GM03348 (cell line): ENCODE data around the gene GNB1.
"Not testable (repeated sequence)": the region's sequence is repeated elsewhere in the genome, so short reads cannot be mapped to it uniquely, and the experiment has no call there.

Source experiments
- DNase-seq: peaks from one replicate; pipeline ENCODE4 v3.0.0; 2012; ENCODE audit warnings: low spot score

Gene GNB1

DNA sequence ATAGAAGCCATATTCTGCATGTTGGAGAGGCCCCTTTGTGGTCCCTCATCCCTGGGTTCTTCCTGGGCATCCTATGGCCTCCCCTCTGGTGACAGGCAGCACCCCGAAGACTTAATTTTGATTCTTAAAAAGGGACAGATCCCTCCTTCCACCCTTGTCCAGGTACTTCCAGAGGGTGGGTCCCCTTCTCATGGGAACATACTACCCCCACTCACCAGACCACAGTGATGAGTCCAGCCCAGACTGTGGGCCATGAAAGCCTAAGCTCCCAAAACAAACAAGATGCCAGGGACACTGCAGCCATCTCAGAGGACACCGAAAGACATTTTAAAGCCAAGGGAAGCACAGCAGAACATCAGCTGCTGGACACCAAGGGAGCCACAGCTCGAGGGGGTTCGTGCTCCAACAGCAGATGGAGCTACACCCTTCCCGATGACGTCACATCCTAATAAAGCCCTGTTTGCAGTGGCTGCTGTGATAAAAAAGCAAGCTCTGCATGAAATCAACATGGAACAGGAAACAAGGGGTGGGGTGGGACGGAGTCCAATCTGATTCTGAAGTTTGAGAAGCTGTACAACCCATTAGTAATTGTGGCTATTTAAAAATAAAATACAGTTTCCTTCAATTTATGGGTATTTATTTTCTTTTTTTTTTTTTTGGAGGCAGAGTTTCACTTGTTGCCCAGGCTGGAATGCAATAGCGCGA lies 32.4 kb downstream of the GNB1 start:
- DNase-seq, result peak; percentile 87

DNA sequence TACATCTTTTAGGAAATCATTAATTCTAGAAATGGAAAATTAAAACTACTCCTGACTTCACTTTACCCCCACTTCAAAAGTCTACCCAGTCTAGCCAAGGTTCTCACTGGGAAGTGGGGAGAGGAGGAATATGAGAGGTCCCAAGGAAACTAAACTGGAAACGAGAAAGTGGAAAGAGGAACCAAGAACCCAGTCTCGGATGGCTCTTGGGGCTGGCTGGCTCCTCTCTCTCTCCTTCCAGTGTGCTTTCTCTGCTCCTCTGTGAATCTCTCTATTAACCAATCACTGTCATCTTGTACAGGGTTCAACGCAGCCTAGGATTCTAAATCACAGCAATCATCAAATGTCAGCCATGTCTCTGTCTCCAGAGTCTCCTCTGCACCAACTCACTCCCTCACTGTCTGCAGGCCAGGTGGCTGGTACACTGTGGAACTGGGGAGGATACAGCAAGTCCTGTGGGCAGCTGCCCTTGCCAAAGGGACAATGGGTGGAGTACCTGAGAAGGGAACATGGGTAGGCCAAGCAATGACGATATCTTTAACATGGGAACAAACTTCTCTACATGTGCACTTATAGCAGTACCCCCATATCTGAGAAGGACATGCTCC lies 33.7 kb downstream of the GNB1 start:
- no peak for DNase-seq

DNA sequence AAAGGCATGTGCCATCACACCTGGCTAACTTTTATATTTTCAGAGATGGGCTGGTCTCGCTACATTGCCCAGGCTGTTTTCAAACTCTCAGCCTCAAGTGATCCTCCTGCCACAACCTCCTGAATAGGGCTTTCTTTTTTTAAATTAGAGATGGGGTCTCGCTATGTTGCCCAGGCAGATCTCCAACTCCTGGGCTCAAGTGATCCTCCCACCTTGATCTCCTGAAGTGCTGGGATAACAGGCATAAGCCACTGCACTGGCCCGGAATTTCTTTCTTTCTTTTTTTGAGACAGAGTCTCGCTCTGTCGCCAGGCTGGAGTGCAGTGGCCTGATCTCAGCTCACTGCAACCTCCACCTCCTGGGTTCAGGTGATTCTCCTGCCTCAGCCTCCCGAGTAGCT lies 34.7 kb downstream of the GNB1 start:
- DNase-seq, result not testable (repeated sequence)

DNA sequence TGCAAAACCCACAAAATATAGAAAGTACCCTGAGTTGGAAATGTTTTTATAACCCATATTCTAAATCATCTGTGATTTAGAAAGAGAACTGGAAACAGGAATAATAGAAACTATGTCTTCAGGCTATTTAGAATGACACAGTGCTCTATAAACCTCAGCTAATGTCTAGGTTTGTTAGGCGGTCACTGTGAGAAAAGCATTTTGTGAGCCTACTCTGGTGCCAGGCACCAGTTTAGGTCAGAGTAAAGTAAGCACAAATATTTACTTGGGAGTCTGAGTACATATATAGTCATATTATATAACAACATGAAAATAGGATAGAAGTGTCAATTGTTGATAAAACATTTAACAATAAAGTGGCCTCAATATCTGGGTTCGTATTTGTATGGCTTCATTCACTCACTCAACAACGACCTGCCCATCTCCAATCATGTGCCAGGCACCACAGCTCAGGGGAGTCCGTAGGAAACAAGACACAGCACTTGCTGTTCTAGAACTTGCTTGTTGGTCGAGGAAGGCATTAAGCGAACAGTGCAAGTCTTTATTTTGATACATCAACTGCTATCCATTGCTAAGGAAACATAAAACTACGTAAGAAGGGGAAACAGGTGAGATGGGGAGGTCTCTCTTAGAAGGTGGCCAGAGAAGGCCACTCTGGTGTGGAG lies 37.2 kb downstream of the GNB1 start:
- DNase-seq, result no peak

DNA sequence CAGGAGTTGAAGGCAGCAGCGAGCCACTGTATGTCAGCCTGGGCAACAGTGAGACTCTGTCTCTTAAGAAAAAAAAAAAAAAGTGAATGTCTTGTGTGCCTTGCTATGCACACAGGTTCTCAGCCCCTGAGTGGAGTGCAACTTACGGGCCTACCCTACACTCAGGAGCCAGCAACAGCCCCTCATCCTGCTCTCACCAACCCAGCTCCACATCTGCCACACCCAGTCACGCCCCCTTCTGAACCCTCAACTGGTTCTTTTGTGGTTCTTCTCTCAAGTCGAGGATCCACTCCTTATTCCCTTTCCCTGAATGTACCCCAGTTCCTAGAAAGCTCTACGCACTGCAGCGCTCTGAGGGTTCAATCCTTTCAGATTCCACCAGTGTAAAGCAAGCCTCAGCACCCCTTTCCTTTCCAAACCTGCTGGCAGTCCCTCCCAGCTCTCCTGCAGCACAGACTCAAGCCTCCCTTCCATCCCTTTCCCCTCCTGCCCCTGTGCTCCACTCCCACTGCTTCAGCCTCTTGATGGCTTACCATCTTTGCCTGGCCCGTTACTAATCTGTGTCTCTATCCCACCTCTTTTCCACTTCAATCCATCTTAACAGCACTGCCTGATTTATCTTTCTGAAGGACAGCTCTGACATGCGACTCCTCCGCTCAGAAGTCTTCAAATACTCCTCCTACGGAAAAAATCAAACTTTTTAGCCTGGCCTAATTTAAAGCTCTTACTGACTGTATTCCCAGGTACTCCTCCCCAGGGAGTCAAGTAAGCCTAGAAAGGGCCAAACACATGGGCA lies 38.1 kb downstream of the GNB1 start:
- DNase-seq, result no peak

DNA sequence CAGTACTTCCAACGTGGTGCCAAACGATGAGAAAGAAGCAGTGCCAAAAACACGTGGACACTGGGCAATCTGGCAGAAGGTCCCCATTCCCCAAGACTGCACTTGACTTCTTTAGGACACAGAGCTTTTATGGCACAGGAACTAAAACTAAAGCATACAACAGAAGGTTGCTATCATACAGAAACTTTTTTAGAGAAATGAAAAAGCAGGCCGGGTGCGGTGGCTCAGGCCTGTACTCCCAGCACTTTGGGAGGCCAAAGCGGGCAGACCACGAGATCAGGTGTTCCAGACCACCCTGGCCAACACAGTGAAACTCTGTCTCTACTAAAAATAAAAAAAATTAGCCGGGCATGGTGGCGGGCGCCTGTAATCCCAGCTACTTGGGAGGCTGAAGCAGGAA lies 43.0 kb downstream of the GNB1 start:
- no peak for DNase-seq

DNA sequence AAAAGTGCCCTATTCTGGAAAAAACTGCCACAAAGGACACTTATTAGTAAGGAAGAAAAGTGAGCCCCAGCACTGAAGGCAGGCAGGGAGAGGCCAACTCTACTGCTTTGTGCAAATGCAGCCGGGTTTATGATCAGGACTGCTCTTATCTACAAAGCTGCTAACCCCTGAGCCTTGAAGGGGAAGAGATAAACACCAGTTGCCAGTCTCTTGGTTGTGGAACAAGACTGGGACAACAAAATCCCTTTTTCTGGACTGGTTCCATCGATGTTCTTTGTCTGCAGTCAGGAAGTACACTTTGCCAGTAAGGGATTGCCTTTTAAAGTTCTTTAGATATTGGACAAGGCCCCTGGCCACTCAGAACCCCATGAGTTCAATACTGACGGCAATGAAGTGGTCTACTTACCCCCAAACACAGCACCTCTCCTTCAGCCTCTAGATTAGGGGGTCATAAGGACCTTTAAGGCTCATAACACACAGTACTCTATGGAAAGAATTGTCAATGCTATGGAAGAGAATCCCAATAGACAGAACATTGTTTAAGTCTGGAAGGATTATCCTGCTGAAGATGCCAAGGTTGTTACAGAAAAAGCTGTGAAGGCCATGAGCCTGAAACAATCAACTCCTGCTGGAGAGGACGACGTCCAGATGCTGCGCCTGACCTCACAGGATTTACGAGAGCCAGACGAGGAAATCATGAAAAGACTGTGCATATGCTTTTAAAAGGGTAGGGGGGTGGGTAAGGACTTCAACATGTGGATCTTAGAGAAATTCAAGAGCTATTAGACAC lies 43.6 kb downstream of the GNB1 start:
- DNase-seq, result no peak

DNA sequence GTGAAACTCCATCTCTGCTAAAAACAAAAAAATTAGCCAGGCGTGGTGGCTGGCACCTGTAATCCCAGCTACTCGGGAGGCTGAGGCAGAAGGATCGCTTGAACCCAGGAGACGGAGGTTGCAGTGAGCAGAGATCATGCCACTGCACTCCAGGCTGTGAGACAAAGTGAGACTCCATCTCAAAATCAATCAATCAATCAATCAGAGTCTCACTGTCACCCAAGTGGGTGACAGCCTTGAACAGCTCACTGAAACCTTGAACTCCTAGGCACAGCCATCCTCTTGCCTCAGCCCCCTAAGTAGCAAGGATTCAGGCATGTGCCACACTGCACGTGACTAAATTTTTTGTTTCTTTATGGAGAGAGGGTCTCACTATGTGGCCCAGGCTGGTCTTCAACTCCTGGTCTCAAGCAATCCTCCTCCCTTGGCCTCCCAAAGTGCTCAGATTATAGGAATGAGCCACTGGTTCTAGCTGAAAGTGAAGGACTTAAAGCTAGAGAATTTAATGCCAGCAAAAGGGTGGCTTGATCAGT lies 44.4 kb downstream of the GNB1 start:
- DNase-seq, result no peak

DNA sequence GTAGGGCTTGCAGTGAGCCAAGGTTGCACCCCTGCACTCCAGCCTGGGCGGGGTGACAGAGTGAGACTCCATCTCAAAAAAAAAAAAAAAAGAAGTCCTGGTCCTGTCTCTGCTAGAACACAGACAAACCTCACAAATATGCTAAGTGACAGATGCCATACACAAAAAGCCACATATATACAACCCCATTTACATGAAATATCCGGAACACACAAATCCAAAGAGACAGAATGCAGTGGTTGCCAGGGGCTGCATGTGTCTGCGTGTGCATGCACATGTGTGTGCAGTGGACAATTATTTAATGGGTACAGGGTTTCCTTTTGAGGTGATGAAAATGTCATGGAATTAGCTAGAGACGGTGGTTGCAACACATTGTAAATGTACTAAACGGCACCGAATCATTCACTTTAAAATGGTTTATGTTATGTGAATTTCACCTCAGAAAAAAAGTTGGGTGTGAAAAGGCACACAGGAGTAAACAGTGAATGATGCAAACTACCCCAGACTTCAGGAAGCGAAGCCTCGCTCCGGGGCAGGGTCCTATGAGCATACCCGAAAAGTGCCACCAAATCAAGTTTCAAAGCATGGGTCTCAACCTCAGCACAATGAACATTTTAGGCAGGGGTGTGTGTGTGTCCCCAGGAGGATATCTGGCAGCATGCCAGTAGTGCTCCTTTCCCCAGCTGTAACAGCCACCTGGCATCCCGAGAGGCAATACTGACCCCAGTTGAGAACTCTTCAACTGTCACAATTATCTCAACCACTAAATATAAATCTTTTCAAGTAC lies 48.3 kb downstream of the GNB1 start:
- no peak for DNase-seq

DNA sequence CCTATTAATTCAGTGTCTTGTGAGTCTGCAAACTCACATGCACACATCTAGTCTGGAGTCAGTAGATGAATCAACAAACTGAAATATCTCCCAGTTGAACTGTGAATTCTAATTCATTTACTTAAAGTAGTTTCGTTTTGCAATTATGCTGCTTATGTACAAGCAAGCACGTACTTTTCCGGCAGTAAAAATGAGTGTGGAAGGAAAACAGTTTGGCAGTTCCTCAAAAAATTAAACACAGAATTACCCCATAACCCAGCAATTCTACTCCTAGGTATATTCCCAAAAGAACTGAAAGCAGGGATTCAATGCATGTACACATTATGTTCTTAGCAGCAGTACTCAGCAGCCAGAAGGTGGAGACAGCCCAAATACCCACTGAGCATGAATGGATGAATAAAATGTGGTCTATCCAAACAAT lies 49.3 kb downstream of the GNB1 start:
- peak; percentile 33 for DNase-seq

DNA sequence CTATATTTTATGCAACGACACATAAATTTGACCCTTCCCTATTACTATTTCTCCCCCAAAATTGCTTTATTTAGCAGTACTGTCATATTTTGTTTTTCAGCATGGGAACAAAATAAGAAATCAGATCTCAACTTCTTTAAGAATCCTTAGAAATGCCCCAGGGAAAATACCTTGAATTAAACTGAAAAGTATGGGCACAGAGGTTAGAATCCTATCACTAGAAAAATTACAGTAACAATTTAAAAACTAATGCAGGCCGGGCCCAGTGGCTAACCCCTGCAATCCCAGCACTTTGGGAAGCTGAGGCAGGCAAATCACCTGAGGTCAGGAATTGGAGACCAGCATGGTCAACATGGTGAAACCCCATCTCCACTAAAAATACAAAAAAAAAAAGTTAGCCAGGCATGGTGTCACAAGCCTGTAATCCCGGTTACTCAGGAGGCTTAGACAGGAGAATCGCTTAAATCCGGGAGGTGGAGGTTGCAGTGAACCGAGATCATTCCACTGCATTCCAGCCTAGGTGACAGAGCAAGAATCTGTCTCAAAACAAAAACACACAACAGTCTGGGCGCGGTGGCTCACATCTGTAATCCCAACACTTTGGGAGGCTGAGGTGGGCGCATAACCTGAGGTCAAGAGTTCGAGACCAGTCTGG lies 51.4 kb downstream of the GNB1 start:
- DNase-seq, result no peak

DNA sequence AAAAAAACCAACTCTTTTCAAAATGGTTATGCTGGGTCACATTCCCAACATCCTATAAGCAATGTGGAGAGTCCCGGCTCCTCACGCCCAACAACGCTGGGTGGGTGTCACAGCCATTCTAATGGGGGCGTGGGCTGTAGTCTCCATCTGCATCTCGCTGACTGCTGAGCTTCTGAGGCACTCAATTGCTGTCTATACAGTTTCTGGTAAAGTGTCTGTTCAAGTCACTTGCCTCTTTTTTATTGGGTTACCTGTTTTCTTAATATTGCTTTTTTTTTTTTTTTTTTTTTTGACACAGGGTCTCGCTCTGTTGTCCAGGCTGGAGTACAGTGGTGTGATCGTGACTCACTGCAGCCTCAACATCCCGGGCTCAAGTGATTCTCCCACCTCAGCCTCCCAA lies 54.8 kb downstream of the GNB1 start:
- no peak for DNase-seq

DNA sequence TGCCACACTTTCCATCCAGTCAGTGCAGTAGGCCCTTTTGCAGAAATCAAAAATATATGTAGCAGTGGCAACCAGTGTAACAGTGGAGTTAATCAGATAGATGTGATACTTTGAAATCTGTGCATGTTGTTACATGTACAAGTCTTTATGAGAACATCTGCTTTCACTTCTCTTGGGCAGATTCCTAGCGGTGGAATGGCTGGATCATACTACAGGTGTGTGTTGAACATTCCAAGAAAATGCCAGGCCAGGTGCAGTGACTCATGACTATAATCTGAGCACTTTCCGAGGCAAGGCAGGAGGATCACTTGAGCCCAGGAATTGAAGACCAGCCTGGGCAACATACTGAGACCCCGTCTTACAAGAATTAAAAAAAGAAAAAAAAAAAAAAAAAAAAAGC lies 55.3 kb downstream of the GNB1 start:
- DNase-seq, result no peak

DNA sequence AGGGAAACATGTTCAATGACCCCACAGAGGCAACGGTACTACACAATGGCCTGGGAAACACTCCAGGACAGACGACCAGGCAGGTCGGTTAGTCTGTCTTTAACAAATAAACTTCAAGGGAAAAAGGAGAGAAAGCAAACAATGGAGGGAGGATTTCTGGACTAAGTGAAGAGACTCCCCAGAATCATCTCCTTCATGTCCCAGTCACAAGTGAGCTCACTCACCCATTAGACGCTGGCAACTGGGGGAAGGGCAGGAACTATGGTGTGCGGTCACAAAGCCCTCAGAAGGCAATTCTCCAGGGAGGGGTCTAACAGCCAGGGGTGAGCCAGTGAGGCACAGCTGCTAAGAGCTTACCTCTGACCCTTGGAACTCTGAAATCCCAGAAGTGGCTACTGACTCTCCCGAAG lies 57.0 kb downstream of the GNB1 start:
- DNase-seq, result no peak

DNA sequence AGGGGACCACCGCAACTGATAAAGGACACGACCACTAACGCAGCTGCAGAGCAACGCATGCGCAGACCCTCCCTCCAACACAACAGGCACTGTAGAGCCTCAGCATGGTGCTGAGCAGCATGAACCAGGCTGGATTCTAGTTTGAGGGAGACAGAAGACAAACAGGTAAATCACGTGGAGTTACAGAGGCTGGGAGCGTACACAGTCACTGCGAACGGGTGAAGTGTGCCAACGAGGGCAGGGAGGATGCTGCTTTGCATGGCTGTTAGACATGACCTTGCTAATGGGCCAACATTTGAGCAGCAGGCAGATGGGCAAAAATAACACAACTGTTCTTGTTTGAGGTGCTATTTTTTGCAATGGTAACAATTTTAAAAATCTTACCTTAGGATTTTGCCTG lies 57.4 kb downstream of the GNB1 start:
- no peak for DNase-seq

DNA sequence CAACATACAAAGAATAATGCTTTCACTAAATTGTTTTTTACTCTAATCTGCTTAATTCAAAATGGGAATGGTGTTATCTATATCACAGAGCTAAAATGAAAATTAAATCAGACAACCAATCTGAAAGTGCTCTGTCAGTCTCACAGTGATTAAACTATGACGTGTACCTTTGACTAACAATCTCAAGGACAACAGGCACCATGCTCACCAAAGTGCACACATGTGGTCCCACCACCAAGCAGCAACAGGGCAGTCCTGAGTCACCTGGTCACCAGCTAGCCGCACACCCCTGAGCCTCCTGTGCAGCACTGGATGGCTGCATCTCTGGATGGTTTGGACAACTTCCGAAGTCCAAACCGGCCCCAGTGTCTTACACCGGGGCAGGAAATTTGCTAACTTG lies 58.1 kb downstream of the GNB1 start:
- no peak for DNase-seq

DNA sequence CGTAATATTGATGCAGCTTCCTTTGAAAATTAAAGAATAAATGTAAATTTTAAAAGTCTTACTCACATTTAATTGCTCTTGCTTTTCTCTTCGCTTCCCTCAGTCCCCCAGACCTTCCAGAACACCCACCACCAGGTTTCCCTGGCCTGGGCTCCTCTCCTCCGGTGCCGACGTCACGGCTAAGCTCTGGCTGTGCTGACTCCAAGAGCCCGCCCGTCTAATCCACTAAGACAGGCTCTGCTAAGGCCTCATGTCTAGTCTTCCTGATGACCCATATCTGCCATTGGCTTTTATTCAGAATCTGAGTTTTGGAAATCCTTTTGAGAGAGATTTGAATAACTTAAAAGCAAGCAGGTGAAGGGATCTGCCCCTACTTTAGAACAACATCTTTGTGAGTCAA lies 58.7 kb downstream of the GNB1 start:
- DNase-seq, result no peak

DNA sequence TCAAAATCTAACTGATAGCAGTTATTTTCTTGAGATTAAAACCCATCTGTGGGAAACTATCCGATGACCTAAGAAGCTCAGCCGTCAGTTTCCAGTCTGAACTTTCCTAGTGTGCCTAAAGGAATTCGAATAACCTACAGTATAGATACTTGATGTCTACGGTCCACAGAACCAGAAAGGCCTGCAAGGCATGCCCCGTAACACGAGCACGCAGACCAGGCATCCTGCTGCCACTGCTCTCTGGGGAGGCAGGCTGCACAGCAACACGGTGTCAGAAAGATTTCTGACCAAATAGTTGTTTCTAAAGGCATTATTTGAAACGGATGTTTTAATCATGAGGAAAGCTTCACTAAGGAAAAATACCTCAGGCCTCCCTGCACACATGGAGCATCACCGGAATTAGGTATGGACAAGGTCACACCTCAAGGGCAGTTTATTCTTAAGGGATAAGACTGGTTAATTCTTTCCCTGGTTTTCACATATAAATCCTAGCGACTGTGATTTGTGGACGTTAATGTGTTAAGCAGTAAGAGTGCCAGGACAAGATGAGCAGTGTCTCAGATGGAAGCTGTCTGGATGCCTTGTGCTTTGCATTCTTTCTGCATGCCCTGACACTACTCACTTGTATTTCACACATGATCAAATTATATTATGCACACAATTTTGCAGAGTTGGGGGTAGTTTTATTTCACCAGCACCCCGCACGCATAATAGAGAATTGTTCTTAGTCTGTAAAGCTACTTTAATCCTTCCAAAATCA lies 63.6 kb downstream of the GNB1 start:
- DNase-seq, result peak; percentile 27

DNA sequence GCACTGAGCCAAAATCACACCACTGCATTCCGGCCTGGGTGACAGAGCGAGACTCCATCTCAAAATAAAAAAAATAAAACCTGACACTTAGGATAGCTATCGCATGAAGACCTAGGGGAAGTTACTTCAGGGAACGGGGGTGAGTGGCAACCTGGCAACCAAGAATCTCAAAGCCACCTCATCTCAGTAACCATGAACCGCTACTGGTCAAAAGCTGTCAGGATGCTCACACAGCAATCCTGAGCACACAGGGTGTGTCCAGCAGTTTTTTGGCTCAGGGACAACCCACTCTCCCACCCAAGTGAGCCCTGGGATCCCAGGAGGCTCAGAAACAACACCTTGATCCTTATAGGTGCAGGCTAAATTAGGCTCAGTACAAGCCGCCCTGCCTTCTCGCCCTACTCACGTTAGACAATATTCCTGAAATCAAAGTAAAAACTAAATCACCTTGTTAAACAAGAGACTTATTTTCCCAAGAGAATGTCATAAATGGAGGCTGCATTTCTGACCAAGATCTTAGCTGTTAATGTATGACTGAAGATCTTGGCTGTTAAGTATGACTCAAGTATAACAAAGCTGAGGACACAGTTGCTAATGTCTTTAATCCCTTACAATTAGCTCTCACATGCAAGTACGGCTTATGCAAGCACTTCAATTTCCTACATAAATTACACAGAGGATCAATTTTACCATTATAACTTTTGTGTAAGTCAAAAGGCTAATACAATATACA lies 64.4 kb downstream of the GNB1 start:
- peak; percentile 29 for DNase-seq
